Measurements from ENCODE around the gene STRA6.

DNA sequence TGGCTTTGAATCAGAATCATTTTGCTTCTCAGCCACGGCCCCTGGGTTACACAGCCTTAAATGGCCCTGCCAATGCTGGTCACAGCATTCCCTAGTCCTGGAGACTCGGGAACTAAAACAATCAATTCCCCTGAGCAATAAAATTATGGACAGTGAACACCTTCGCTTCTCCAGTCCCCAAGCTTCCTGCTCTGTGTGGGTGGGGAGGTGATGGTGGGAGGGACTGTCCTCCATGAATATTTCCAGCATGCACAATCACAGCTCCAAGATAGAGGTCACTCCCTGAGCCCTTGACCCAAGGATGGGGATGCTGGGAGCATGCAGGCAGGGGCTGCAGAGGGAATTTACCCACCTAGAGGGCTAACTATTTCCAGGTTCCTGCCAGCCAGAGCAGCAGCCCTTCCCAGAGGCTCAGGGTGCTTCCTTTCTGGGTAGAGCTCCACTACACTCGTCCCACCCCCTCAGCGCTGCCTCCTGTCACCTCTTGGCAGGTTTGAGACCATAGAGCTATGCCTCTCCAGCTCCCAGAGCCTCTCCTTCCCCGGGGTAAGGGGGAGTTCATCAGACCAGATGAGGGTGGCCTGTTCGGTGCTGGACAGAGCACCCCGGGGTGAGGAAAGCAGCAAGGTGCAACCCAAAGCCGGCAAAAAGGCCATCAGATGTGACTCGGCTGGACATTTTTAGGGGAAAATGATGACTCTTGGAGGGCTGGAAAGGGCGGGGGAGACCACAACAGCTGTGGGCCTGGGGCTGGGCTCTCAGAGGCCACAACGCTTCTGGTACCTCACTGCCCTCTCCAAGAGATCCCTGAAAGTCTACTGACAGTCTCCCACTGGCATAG, 19.0 kb upstream of the STRA6 start:
- TF ChIP-seq, protein P1, sequence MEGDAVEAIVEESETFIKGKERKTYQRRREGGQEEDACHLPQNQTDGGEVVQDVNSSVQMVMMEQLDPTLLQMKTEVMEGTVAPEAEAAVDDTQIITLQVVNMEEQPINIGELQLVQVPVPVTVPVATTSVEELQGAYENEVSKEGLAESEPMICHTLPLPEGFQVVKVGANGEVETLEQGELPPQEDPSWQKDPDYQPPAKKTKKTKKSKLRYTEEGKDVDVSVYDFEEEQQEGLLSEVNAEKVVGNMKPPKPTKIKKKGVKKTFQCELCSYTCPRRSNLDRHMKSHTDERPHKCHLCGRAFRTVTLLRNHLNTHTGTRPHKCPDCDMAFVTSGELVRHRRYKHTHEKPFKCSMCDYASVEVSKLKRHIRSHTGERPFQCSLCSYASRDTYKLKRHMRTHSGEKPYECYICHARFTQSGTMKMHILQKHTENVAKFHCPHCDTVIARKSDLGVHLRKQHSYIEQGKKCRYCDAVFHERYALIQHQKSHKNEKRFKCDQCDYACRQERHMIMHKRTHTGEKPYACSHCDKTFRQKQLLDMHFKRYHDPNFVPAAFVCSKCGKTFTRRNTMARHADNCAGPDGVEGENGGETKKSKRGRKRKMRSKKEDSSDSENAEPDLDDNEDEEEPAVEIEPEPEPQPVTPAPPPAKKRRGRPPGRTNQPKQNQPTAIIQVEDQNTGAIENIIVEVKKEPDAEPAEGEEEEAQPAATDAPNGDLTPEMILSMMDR (IDR thresholded peaks at IDR 0.05): no peak
- no peak for TF ChIP-seq EZH2phosphoT487 (IDR thresholded peaks at IDR 0.05; ENCODE audit: borderline replicate concordance, low read depth)
- no peak for TF ChIP-seq GABPA (IDR thresholded peaks at IDR 0.05; ENCODE audit: low read depth)
- no peak for TF ChIP-seq CHD2 (IDR thresholded peaks at IDR 0.05; ENCODE audit: low read length, partially characterized antibody)
- TF ChIP-seq JUND (IDR thresholded peaks at IDR 0.05): no peak
- TF ChIP-seq, protein P2, sequence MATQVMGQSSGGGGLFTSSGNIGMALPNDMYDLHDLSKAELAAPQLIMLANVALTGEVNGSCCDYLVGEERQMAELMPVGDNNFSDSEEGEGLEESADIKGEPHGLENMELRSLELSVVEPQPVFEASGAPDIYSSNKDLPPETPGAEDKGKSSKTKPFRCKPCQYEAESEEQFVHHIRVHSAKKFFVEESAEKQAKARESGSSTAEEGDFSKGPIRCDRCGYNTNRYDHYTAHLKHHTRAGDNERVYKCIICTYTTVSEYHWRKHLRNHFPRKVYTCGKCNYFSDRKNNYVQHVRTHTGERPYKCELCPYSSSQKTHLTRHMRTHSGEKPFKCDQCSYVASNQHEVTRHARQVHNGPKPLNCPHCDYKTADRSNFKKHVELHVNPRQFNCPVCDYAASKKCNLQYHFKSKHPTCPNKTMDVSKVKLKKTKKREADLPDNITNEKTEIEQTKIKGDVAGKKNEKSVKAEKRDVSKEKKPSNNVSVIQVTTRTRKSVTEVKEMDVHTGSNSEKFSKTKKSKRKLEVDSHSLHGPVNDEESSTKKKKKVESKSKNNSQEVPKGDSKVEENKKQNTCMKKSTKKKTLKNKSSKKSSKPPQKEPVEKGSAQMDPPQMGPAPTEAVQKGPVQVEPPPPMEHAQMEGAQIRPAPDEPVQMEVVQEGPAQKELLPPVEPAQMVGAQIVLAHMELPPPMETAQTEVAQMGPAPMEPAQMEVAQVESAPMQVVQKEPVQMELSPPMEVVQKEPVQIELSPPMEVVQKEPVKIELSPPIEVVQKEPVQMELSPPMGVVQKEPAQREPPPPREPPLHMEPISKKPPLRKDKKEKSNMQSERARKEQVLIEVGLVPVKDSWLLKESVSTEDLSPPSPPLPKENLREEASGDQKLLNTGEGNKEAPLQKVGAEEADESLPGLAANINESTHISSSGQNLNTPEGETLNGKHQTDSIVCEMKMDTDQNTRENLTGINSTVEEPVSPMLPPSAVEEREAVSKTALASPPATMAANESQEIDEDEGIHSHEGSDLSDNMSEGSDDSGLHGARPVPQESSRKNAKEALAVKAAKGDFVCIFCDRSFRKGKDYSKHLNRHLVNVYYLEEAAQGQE (IDR thresholded peaks at IDR 0.05; ENCODE audit: low read depth, low read length): peak; percentile 85; the same call in 1 of the 2 replicates
- no peak for TF ChIP-seq SMC3 (IDR thresholded peaks at IDR 0.05; ENCODE audit: low read depth, low read length)
- TF ChIP-seq FOSL2 (IDR thresholded peaks at IDR 0.05; ENCODE audit: borderline replicate concordance, low read depth): no peak
- no peak for TF ChIP-seq MXI1 (IDR thresholded peaks at IDR 0.05; ENCODE audit: low read depth, low read length)
- no peak for TF ChIP-seq TAF1 (IDR thresholded peaks at IDR 0.05; ENCODE audit: borderline replicate concordance, low read depth, low read length)
- no peak for TF ChIP-seq RAD21 (IDR thresholded peaks at IDR 0.05; ENCODE audit: low read length)
